HG03045 (cell line): ENCODE measurements around the gene ISX.
A peak's percentile ranks its signal among the peaks of the same experiment; 100 is the strongest.

Source experiments
- ATAC-seq: cut with Tn5 transposase; IDR thresholded peaks from one replicate; pipeline ENCODE4 v1.9.1; 2021; ENCODE audit warnings: mild to moderate bottlenecking, moderate library complexity; ENCODE audit not compliant: unreplicated experiment

Gene ISX

DNA sequence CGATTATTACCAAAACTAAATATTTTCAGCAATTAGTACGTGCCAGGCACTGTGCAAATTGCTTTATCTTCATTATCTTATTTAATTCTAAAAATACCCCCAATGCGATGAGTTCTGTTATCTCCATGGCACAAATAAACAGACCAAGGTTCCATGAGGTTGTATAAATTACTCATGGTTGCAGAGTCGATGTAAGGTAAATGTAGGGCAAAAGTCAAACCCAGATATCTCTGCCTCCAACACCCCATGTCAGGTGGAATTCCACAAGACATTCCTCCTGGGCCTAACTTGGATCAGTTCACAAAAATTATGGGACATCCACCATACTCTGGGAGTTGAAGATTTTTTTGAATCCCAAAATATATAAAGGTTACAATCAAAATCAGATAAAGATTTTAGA lies 43.7 kb downstream of the ISX start:
- no peak for ATAC-seq

DNA sequence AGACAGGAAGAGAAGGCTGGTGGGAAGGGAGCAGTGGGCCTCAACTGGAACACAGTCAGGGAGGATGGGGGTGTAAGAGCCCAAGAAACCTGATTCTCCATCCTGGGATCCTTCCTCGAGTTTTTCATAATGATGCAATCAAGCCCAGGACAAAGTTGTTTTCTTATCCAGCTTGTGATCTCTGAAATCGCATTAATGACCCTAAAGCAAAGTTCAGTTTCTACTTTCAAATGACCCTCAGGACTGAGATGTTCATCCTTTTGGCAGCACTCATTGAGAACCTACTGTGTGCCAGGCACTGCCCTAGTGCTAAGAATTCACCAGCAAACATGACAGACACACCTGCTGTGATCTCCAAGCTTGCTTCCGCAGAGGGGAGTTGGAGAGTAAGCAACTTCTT lies 45.3 kb downstream of the ISX start:
- no peak for ATAC-seq

DNA sequence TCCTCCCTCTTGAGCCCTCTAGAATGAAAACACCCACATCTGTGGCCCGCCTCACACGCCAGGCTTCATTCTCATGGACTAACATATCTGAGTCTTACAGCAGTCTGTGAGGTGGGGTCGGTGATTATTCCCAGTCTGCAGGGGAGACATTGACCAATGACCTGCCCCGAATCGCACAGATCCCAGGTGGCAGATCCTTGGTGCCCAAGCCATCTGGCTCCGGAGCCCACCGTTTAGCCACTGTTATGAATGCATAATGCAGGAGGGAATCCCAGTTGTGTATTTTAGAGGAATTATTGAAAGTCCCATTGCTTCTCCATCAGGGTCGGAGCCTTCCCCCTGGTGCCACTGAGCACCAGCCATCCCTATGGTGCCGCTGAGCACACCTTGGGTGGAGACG lies 47.4 kb downstream of the ISX start:
- ATAC-seq = no peak

DNA sequence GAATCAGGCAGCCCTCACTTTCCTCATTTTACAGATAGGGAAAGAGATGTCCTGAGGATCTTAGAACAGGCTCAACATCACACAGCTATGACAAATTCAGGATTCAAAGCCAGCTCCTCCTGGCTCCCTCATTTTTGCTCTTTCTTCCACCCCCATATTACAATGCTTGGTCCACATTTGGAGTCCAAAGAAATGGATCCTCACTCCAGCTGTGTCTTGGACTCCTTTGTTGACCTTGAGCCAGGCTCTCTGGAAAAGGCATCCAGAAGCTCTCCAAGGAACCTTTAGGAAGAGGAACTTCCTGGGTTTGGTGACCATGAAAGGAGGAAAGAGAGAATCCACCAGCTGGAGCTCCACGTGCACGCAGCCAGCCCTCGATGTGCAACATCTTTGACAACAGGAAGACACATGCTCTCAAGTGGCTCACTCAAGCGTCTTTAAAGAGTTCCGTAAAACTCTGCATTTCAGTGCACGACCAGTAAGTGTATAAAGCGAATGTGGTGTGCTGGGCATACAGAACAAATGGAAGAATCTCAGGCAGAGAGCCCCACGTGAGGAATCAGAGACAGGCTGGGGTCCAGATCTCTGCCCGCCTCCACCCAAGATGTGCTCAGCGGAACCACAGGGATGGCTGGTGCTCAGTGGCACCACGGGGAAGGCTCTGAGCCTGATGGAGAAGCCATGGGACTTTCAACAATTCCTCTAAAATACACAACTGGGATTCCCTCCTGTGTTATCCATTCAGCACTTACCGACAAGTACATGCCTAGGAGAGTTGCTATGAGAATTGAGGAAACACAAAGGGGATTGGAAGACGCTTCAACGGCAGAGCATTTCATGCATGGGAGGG lies 48.4 kb downstream of the ISX start:
- ATAC-seq = no peak

DNA sequence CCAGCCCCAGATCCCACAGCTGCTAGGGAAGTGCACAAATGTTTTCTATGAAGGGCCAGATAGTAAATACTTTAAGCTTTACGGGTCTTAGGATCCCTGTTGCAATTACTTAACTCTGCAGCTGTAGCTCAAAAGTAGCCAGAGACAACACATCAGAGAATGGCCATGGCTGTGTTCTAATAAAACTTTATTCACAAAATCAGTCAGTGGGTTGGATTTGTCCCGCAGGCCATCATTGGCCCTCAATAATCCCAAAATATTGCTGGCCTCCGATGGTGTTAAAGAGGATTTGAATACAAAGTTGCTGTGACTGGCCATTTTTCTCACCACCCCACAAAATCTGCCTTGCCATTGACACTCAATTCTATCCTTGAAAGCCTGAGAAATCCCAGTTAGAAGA lies 49.6 kb downstream of the ISX start:
- no peak for ATAC-seq

DNA sequence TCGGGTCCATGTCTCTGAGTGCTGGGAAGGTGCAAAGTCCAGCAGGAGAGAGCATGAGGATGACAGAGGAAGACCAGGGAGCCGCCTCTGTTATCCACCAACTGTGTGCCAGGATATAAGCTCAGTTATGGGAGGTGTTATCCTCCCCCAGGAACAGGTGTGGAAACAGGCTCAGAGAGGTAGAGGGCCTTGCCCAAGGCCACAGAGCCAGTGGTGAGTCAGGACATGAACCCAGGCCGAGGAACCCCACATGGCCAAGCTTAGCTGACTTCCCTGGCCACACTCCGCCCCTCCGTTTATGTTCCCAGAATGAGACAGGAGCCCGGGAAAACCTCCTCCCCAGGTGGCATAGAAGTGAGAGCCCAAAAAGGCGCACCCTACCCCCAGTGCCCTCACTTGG lies 50.3 kb downstream of the ISX start:
- ATAC-seq = no peak

GRCh38 chr22:35116817-35117216 lies 50.9 kb downstream of the ISX start:
- no peak for ATAC-seq

- ATAC-seq = no peak
These were observed 53.5 kb downstream of the ISX start for GRCh38 chr22:35119494-35119893.

- no peak for ATAC-seq
These were observed 58.8 kb downstream of the ISX start for GRCh38 chr22:35124691-35125219.

DNA sequence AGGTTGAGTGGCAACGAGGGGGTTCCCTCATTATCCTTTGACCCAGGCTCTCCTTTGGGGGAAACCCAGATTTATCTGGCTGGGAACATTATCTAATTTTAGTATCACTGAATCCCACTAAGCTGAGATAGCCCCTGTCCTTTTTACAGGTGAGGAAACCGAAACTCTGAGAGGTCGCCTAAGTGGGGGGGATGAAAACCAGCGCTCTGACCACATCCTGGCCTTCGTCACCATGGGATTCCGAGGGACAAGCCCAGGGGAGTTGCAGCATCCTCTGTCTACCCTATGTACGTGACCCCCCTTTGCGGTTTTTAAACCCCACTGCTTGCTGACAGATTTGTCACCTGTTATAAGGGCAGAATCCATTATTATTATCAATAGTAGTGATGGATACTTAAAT lies 61.0 kb downstream of the ISX start:
- ATAC-seq = no peak

- peak; percentile 42 for ATAC-seq
These were observed 62.7 kb downstream of the ISX start for GRCh38 chr22:35128637-35129036.

- no peak for ATAC-seq
These were observed 65.6 kb downstream of the ISX start for GRCh38 chr22:35131525-35132000.

DNA sequence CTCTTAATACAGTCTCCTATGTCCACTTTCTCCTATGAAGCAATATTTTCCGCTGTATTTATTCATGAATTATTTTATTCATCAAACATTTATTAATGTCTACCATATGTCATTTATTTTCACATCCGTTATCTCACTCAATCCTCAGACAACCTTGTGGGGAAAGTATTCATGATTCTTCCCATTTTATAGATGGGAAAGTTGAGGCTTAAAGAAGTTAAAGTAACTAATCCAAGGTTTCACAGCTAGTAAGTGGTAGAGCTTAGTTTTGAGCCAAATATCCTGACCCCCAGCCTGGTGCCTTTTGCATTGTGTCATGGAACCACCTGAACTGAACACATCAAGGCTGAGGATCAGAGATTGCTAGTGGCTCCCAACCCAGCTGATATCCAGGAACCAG lies 66.6 kb downstream of the ISX start:
- no peak for ATAC-seq

- ATAC-seq = no peak
These were observed 67.9 kb downstream of the ISX start for GRCh38 chr22:35133702-35134380.

DNA sequence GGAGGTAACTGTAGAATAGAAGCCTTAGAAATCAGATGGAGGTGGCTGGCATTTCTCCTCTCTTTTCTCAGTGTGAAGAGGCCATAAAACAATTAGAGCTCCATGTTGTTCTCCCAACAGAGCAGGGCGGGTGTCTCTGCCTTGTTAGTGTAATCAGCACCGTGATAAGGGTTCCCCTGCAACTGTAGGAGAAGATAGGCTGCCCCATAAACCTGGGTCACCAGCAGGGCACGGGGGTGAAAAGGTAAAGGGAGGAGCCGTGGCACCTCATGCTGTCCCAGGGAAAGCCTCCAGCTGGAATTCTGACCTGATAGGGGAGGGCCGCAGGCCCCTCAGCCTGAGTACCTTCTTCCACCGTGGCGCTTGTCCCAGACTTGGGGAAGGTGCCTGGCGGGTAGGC lies 68.7 kb downstream of the ISX start:
- no peak for ATAC-seq

DNA sequence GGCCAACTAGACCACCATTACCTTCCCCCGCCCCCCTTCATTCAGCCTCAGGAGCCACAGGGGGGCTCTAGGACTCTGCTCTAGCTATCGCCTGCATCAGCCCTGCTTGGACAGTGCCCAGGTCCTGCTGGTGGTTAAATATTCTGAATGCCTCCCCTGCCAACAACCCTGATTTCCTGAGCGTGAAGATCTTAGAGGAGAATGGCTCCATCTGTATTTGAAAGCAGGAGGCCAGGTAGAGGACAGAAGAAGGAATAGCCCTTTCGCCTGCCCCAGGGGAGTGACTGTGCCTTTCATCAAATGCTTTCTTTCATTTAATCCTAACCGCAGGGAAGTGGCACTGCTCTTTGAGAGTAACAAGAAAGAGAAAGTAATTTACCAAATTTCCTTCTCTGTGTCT lies 69.2 kb downstream of the ISX start:
- no peak for ATAC-seq
